HG03520 (cell line): ENCODE data around the gene MADD.
"Not testable (repeated sequence)": the region's sequence is repeated elsewhere in the genome, so short reads cannot be mapped to it uniquely, and the experiment has no call there.

ENCODE experiments used
- ATAC-seq: cut with Tn5 transposase; IDR thresholded peaks from one replicate; pipeline ENCODE4 v1.9.1; 2021; ENCODE audit warnings: mild to moderate bottlenecking, moderate library complexity; ENCODE audit not compliant: unreplicated experiment

Gene MADD

GRCh38 chr11:47272706-47273105, 2.8 kb downstream of the MADD start:
- no peak for ATAC-seq

GRCh38 chr11:47274495-47275235, 4.7 kb downstream of the MADD start:
- no peak for ATAC-seq

- ATAC-seq: no peak
Measured at GRCh38 chr11:47276923-47277322, 7.0 kb downstream of the MADD start.

DNA sequence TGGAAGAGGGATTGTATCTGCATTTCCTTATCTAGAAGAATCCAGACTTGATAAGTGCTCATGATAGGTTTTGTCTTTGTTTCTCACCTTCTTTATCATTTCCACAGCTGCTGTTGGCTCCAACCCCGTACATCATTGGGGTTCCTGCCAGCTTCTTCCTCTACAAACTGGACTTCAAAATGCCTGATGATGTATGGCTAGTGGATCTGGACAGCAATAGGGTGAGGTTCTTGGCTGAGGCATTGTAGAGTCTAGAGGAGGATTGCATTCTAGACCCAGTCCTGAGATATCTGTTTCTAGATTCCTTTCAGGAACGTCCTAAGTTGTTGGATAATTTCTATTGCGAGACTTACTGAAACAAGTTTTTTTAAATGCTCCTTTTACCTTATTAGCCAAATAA, 8.1 kb downstream of the MADD start:
- ATAC-seq: no peak

GRCh38 chr11:47278769-47279168, 8.8 kb downstream of the MADD start:
- no peak for ATAC-seq

DNA sequence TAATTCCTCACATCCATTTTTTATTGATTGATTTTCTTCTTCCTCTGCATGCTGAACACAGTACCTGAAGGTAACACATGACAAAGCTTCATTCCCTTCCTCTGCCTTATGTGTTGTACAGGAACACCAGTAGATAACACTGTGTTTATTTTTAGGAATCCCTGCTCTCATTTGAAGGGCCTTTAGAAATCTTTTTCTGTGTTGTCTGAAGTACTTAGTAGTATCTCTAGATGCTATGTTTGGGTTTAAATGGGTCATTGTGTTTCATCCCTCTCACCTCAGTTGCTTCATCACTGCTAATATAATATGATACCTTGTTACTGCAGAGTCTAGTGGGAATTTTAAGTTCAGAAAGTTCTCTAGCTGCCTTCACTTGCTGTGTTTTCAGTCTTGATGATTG, 10.2 kb downstream of the MADD start:
- no peak for ATAC-seq

GRCh38 chr11:47280860-47281259, 10.9 kb downstream of the MADD start:
- ATAC-seq: no peak

- ATAC-seq: no peak
Measured at GRCh38 chr11:47282462-47282861, 12.5 kb downstream of the MADD start.

DNA sequence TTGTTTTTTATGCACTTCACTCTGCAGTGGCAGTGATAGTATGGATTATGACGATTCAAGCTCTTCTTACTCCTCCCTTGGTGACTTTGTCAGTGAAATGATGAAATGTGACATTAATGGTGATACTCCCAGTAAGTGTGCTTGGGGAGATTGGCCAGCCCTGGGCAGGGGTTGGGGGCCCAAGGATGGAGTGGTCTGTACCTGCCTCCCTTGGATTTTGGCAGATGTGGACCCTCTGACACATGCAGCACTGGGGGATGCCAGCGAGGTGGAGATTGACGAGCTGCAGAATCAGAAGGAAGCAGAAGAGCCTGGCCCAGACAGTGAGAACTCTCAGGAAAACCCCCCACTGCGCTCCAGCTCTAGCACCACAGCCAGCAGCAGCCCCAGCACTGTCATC, 14.2 kb downstream of the MADD start:
- ATAC-seq: no peak

DNA sequence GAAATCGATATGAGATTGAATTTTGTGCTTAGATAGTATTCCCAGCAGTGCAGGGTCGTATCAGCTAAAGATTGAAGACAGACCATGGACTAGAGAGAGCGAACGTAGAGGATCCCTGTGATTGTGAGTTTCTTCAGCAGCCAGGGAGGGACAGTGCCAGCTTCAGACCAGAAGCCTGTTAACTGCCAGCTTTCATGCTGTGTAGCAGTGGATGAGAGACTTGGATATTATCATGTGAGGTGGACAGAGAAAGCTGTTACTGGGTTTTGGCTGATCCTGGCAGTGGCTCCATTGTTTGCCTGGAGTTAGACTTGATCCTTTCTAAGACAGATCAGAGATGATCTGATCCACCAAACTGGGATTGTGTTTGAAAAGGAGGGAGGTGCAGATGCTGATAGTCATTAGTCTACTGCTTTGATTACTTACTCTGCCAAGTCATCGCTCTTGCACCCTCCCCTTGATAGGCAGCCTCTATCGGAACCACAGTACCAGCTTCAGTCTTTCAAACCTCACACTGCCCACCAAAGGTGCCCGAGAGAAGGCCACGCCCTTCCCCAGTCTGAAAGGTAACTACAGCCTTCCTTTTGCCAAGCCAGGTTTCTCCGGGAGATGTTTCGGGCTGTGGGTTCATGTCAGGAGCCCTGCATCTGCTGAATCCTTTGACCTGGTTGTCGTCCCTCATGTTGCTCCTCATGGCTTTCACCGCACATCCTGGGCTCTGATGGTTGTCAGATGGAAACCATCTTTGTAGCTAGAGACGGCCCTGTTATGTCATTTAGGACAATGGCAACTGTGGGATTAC, 16.2 kb downstream of the MADD start:
- no peak for ATAC-seq

DNA sequence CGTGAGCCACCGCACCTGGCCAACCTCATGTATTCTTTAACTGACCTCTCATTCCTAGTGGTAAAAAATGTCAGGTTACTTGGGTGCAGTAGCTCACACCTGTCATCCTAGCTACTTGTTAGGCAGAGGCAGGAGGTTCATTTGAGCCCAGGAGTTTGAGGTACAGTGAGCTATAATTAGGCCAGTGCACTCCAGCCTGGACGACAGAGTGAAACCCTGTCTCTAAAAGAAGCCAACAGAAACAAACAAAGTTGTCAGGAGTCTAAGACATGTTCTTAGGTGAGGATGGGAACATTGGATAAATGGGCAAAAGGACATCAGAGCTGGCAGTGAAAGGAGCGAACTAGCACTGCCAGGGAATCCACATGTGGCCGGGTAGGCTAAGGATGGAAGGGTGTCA, 18.1 kb downstream of the MADD start:
- no peak for ATAC-seq

- no peak for ATAC-seq
Measured at GRCh38 chr11:47289856-47290255, 19.9 kb downstream of the MADD start.

DNA sequence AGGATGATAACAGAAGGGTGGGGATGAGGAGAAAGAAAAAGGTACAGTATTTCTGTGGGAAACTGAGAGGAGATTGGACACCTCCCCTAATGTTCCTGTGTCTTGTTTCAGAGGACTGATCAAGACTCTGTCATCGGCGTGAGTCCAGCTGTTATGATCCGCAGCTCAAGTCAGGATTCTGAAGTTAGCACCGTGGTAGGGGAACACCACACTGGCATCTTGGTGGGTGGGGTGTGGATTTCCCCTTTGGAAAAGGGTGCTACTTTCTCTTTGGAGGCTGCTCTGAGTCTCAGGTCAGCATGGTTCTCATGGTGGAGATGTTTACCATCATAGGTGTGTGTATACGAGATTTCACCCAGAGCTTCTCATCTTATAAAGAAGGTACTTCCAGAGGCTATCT, 25.5 kb downstream of the MADD start:
- no peak for ATAC-seq

GRCh38 chr11:47296045-47296444, 26.1 kb downstream of the MADD start:
- ATAC-seq: no peak

- ATAC-seq: no peak
Measured at GRCh38 chr11:47299078-47299477, 29.1 kb downstream of the MADD start.

- ATAC-seq: no peak
Measured at GRCh38 chr11:47302853-47303252, 32.9 kb downstream of the MADD start.

GRCh38 chr11:47305734-47306483, 36.0 kb downstream of the MADD start:
- ATAC-seq: no peak

DNA sequence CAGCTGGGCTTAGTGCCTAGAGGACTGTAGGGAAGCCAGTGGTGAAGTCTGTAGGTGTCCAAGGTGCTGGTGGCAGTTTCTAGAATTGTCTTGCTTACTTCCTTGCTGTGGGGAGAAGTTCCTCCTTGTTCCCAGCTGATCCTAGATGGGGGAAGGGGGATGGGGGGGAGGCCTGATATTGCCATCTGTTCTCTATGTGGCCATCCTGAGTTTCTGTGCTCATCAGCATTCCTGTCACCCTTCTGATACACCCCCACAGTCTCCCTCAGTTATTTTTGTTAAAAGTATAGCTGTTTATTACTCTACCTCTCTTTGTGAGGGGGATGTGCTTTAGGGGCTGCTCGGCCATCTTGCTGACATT, 36.5 kb downstream of the MADD start:
- no peak for ATAC-seq

- no peak for ATAC-seq
Measured at GRCh38 chr11:47308050-47308823, 38.3 kb downstream of the MADD start.

GRCh38 chr11:47314992-47315391, 45.1 kb downstream of the MADD start:
- ATAC-seq: no peak

DNA sequence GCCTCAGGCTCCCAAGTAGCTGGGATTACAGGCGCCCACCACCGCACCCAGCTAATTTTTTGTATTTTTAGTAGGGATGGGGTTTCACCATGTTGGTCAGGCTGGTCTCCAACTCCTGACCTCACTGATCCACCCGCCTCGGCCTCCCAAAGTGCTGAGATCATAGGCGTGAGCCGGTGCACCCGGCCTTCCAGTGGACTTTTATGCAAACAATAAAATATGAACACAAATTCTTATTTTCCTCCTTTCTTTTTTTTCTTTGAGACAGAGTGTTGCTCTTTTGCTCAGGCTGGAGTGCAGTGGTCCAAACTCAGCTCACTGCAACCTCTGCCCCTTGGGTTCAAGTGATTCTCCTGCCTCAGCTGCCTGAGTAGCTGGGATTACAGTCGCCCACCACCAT, 46.6 kb downstream of the MADD start:
- not testable (repeated sequence) for ATAC-seq
